ENCODE results near the gene COL20A1. TPM values are rescaled to one million over a fixed set of nuclear protein-coding genes. Genes with fewer than 3 reads are reported as not detected.

Gene COL20A1
- total and polyA plus RNA-seq, 5 donors = not detected

DNA sequence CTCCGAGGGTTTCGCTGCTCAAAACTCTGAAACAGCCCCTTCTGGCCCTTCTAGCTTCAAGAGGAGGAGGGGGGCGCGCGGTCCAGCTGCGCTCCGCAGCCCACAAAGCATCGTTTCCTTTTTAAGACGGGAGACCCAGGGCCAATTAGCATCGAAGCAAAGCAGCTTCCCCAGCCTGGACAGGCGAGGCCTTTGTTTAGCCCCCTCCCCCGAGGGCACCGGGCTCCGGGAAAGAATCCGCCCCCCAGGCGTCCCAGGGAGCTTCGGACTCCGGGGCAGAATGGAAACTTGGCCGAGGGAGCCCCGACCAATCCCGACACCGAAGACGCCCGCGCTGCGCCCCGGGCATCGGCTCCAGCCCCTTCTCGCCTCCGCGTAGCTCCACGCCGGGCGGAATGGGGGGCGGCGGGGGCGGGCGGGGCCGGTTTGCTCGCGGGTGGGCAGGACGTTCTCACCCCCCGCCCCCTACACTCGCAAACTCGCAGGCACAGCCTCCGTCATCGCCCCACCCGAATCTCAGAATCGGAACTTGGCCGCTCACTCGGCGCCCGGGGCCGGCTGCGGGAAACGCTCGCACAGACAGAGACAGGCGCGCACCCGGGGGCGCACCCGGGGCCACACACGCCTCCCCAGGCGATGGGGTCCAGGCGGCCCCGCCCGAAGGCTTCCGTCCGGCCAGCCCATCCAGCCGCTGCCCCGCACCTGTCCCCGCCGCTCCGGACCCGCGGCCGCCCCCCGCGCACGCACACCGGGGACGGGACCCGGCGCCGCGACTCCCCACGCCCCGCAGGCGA, 39.4 kb upstream of the COL20A1 start:
- Histone ChIP-seq H3K27ac (ENCODE audit: low read length) (no peak overlapping the region), H3K4me1 (ENCODE audit: control insufficient read depth, insufficient read depth, low read length) (no peaks in the 10 kb centered on the region), H3K4me3 (ENCODE audit: low read length) (peak overlapping the region; percentile 41), H3K27me3 (ENCODE audit: control insufficient read depth, insufficient read depth) (no peaks in the 10 kb centered on the region), H3K9me3 (ENCODE audit: control insufficient read depth, low read length) (no peaks in the 10 kb centered on the region)
- 1% methylated on average over 89 of the region's 89 CpGs for WGBS
- DNase-seq (no peak), ATAC-seq (peak in 1 of 2 donors; percentile 34)
- intact Hi-C loops (cut with DNase I) = no loop called here

DNA sequence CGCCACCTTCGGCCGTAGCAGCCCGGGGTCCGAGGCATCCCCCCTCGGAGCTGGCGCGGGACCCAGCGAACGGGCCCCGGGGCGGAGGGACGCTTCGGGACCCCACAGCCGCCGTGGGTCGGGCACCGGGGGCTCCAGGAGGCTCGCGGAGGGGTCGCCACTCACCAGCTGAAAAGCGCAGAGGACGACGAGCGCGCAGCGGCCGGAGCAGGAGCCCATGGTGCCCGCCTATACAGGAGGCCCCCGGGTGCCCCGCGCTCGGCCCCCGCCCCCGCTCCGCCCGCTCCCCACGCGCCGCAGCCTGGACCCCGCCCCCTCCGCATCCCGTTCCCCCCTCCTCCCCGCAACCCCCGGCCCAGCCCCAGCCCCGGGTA, 38.8 kb upstream of the COL20A1 start, which contains the start of gene NKAIN4:
Gene NKAIN4 (minus strand): TSS at position 232 of the 374 bp plus-strand sequence. CDS start 13 bp downstream, at position 219.
- Histone ChIP-seq H3K4me1 (ENCODE audit: control insufficient read depth, insufficient read depth, low read length) (no peaks in the 10 kb centered on the region), H3K4me3 (ENCODE audit: low read length) (peak within 1 kb of the TSS; percentile 41), H3K9me3 (ENCODE audit: control insufficient read depth, low read length) (no peaks in the 10 kb centered on the region), H3K27ac (ENCODE audit: low read length) (no peak within 1 kb of the TSS), H3K27me3 (ENCODE audit: control insufficient read depth, insufficient read depth) (no peaks in the 10 kb centered on the region)
- intact Hi-C loops (cut with DNase I) = no loop called here
- WGBS = 3% methylated on average over 43 of the region's 46 CpGs
- DNase-seq = no peak
- no peak for ATAC-seq

DNA sequence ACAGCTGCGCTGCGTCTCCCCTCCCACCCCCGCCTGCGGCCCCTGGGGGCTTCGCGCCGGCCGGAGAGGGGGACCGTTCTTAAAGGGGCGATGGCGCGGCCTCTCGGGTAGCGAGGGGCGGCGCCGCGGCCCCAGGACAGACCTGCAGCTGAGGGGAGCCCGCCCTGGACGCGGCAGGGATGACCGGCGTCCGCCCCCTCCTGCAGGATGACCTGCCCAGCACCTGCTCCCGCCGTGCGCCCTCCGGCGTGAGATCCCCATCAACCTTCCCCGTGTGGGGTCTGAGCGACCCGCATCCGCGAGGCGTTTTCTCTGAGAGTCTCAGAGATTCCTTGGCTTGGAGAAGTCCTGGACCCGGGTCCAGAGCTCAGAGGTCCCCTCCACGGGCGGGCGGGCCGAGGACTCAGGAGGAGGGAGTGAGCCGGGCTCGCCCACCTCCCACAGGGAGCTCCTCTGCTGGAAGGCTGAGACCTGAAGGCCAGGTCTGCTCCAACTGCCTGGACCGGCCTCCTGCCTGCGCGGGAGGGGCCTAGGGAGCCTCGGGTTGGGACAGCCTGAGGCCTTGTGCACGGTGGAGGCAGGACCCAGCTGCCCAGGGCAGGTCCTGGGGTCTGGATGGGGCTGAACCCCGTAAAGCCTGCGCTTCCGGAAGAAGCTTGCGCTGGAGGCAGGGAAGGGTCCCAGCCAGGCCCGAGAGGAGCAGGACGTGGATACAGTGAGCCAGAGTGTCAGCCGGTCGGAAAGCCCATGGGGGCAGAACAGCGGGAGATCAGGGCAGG, 38.2 kb upstream of the COL20A1 start:
- ATAC-seq (no peak), DNase-seq (no peak)
- Histone ChIP-seq H3K9me3 (ENCODE audit: control insufficient read depth, low read length) (no peaks in the 10 kb centered on the region), H3K4me3 (ENCODE audit: low read length) (peak overlapping the region; percentile 41), H3K4me1 (ENCODE audit: control insufficient read depth, insufficient read depth, low read length) (no peaks in the 10 kb centered on the region), H3K27me3 (ENCODE audit: control insufficient read depth, insufficient read depth) (no peaks in the 10 kb centered on the region), H3K27ac (ENCODE audit: low read length) (no peak overlapping the region)
- intact Hi-C loops (cut with DNase I) = no loop called here
- 8% methylated on average over 56 of the region's 56 CpGs for WGBS

DNA sequence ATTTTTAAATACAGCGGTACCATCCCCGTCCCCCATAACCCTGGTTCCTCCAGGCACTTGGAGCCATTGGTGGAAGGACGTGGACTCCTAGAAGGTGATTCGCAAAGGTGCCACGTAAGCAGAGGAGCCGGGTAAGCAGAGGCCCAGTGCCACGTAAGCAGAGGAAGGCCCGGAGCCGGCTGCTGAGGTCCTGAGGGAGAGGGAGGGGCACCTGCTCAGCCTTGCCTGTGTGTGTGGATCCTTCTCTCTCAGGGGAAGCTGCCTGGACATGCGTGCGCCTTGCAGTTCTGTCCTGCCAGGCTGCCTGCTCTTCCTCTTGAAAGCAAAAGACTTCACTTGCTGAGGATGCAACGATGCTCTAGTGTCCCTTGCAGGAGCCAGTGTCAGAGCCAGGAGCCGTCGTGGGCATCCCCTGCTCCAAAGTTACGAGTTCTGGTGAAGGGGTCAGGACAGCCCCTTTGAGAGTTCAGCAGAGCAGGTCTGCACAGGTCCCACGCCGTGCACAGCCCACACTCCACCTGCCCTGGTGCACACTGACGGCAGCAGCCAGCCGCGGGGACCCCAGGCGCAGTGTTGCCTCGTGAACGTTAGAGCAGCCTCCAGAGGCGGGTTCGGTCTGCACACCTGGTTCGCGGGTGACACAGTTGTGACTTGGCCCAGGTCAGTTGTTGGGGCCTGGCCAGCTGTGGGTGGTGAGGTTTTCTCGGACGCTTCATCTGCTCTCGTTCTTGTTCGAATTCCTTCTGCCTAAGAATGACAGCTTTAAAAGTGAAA, 36.9 kb upstream of the COL20A1 start:
- 64% methylated on average over 31 of the region's 31 CpGs for WGBS
- DNase-seq (no peak), ATAC-seq (no peak)
- Histone ChIP-seq H3K9me3 (ENCODE audit: control insufficient read depth, low read length) (no peaks in the 10 kb centered on the region), H3K4me1 (ENCODE audit: control insufficient read depth, insufficient read depth, low read length) (no peaks in the 10 kb centered on the region), H3K27ac (ENCODE audit: low read length) (no peak overlapping the region), H3K27me3 (ENCODE audit: control insufficient read depth, insufficient read depth) (no peaks in the 10 kb centered on the region), H3K4me3 (ENCODE audit: low read length) (no peak overlapping the region)
- intact Hi-C loops (cut with DNase I) = no loop called here

DNA sequence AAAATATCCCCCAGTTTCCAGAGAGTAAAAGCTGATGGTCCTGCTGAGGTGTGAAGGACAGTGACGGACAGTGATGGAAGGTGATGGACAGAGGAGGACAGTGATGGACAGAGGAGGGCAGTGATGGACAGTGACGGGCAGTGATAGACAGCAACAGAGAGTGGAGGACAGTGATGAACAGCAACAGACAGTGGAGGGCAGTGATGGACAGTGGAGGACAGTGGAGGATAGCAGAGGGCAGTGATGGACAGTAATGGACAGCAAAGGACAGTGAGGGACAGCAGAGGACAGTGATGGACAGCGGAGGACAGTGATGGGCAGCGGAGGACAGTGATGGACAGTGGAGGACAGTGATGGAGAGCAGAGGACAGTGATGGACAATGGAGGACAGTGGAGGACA, 36.0 kb upstream of the COL20A1 start:
- no peaks in the 10 kb centered on the region for H3K4me1 ChIP-seq (ENCODE audit: control insufficient read depth, insufficient read depth, low read length)
- intact Hi-C loops (cut with DNase I) = no loop called here
- no peak for DNase-seq
- no peak for ATAC-seq
- H3K4me3 ChIP-seq (ENCODE audit: low read length) = no peak overlapping the region
- H3K27me3 ChIP-seq (ENCODE audit: control insufficient read depth, insufficient read depth) = no peaks in the 10 kb centered on the region
- no peaks in the 10 kb centered on the region for H3K9me3 ChIP-seq (ENCODE audit: control insufficient read depth, low read length)
- H3K27ac ChIP-seq (ENCODE audit: low read length) = no peak overlapping the region
- WGBS = 91% methylated on average over 4 of the region's 4 CpGs

DNA sequence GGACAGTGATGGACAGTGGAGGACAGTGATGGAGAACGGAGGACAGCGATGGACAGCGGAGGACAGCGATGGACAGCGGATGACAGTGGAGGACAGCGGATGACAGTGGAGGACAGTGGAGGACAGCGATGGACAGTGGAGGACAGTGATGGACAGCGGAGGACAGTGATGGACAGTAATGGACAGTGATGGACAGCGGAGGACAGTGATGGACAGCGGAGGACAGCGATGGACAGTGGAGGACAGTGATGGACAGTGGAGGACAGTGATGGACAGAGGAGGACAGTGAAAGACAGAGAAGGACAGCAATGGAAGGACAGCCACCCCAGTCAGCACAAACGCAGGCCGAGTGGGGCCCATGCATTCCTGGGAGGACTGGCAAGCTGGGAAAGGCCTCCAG, 35.4 kb upstream of the COL20A1 start:
- H3K4me3 ChIP-seq (ENCODE audit: low read length) = no peak overlapping the region
- no peaks in the 10 kb centered on the region for H3K27me3 ChIP-seq (ENCODE audit: control insufficient read depth, insufficient read depth)
- no peak for DNase-seq
- no peaks in the 10 kb centered on the region for H3K9me3 ChIP-seq (ENCODE audit: control insufficient read depth, low read length)
- intact Hi-C loops (cut with DNase I) = no loop called here
- 92% methylated on average over 13 of the region's 13 CpGs for WGBS
- no peak for ATAC-seq
- H3K4me1 ChIP-seq (ENCODE audit: control insufficient read depth, insufficient read depth, low read length) = no peaks in the 10 kb centered on the region
- no peak overlapping the region for H3K27ac ChIP-seq (ENCODE audit: low read length)

DNA sequence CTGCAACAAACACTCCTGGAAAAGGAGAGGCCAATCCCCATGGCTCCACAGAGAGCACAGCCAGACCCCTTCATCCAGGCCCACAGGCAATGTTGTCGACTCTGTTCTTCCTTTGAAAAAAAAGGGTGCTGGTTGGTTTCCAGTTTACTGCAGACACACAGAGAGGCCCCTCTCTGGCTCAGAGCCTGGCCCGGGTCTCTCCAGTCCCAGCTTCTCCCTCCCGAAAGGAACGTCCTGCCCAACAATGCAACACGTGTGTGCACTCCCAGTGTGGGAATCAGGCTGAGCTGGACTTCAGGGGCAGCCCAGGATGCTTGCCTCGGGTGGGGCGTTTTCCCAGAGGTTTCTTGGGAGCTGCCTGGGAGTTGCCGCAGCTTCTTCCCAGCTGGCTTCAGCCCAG, 34.2 kb upstream of the COL20A1 start:
- H3K4me1 ChIP-seq (ENCODE audit: control insufficient read depth, insufficient read depth, low read length) = no peaks in the 10 kb centered on the region
- no peak overlapping the region for H3K4me3 ChIP-seq (ENCODE audit: low read length)
- WGBS = 32% methylated on average over 8 of the region's 8 CpGs
- no peaks in the 10 kb centered on the region for H3K27me3 ChIP-seq (ENCODE audit: control insufficient read depth, insufficient read depth)
- no peak for DNase-seq
- intact Hi-C loops (cut with DNase I) = no loop called here
- H3K9me3 ChIP-seq (ENCODE audit: control insufficient read depth, low read length) = no peaks in the 10 kb centered on the region
- no peak overlapping the region for H3K27ac ChIP-seq (ENCODE audit: low read length)
- ATAC-seq = no peak

DNA sequence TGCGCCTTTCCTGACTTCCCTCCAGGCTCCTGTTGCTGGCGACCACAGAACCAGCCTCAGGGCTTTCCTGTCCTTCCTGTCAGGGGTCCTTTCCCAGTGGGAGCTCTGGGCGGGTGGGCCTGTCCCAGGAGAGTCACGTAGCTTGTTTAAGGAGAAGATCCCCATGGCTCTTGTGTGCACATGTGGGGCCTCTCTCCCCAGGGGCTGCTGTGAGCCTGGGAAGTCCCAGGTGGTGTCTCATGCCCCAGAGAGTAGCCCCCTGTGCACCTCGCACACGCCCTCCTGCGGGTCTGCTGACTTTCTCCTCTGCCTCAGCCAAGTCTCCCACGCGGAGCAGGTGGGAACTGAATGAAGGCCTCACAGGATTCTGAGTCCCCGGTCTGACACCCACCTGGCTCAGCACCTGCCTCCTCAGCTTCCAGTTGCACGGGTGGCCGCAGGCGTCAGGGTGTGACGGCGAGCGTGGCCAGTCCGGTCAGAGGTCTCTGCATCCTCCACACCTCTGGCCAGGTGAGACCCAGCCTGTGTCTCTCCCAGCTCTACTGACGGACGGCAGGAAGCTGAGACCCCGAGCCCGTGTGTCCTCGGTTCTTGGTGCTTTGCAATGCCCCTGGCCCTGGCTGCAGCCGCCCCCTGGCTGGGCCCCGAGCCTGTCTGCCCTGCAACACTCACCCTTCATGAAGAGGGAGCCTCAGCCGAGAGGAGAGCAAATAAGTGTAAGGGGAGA, 33.1 kb upstream of the COL20A1 start:
- Histone ChIP-seq H3K27ac (ENCODE audit: low read length) (no peak overlapping the region), H3K4me1 (ENCODE audit: control insufficient read depth, insufficient read depth, low read length) (no peaks in the 10 kb centered on the region), H3K4me3 (ENCODE audit: low read length) (no peak overlapping the region), H3K9me3 (ENCODE audit: control insufficient read depth, low read length) (no peaks in the 10 kb centered on the region), H3K27me3 (ENCODE audit: control insufficient read depth, insufficient read depth) (no peaks in the 10 kb centered on the region)
- intact Hi-C loops (cut with DNase I) = no loop called here
- 80% methylated on average over 25 of the region's 25 CpGs for WGBS
- ATAC-seq (no peak), DNase-seq (no peak)

DNA sequence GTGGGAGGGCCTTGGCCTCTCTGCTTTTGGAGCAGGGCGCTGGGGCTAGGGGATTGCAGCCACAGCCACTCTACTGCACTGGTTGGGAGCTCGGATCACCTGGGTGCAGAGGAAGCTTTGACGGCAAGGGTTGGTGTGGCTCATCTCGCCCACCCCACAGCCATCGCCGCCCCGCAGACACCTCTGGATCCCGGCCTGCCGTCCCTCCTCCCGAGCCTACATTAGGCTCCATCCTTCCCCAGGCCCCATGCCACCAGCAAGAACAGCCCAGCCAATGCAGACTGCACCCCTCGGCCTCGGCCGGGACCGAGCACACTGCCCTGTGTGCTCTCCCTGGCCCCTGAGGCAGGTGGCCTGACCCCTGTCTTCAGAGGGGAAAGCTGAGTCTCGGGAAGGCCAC, 32.5 kb upstream of the COL20A1 start:
- no peak for DNase-seq
- Histone ChIP-seq H3K4me1 (ENCODE audit: control insufficient read depth, insufficient read depth, low read length) (no peaks in the 10 kb centered on the region), H3K27ac (ENCODE audit: low read length) (no peak overlapping the region), H3K9me3 (ENCODE audit: control insufficient read depth, low read length) (no peaks in the 10 kb centered on the region), H3K27me3 (ENCODE audit: control insufficient read depth, insufficient read depth) (no peaks in the 10 kb centered on the region), H3K4me3 (ENCODE audit: low read length) (no peak overlapping the region)
- intact Hi-C loops (cut with DNase I) = no loop called here
- ATAC-seq = no peak
- WGBS = 85% methylated on average over 15 of the region's 15 CpGs

DNA sequence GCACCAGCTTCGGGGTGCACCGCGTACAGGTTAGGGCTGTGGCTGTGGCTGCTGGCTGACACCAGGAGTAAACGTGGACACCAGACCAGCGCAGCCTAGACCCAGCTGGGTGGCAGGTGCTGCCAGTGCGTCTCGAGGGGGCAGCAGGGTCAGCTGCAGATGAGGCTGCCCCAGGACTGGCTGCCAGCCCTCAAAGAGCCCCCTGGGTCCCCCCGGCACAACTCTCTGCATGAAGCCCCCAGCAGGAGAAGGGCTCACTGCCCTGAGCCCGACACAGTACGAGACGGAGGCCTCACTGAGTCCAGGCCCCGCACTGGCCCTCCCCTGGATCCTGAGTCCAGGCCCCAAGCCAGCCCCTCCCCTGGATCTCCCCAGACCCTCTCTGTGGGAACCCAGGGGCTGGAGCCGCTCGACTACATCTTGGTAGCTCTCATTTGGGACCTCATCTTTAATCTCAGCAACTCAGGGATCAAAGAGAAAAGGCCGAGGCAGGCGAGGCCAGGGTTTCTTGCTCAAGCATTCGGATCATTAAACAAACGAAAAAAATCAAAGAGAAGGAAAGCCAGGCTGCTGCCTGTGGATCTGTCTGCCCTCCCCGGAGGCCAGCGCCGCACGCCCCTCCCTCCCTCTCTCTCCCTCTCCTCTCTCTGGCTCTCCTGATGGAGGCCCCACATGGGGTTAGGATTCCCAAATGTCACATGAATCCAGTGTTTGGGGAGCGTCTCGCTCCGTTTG, 31.8 kb upstream of the COL20A1 start:
- 46% methylated on average over 25 of the region's 25 CpGs for WGBS
- ATAC-seq (no peak), DNase-seq (no peak)
- Histone ChIP-seq H3K27me3 (ENCODE audit: control insufficient read depth, insufficient read depth) (no peaks in the 10 kb centered on the region), H3K9me3 (ENCODE audit: control insufficient read depth, low read length) (no peaks in the 10 kb centered on the region), H3K4me3 (ENCODE audit: low read length) (no peak overlapping the region), H3K4me1 (ENCODE audit: control insufficient read depth, insufficient read depth, low read length) (no peaks in the 10 kb centered on the region), H3K27ac (ENCODE audit: low read length) (no peak overlapping the region)
- intact Hi-C loops (cut with DNase I) = no loop called here
